ENCODE data around the gene MAN2A2. TPM values are rescaled to one million over a fixed set of nuclear protein-coding genes. Genes with fewer than 3 reads are reported as not detected.

Gene MAN2A2
- total RNA-seq, 1 experiment from 2014 or later = 31.0 TPM

GRCh38 chr15:90885432-90886290, 17.4 kb upstream of the MAN2A2 start:
- Mint-ChIP-seq H3K4me1 (peaks cover 22% of the 10 kb centered on the region), H3K9me3 (no peaks in the 10 kb centered on the region), H3K27ac (0 out of 2 replicates have a peak overlapping the region, but pooled peaks have one; percentile 49), H3K4me3 (no peak overlapping the region), H3K27me3 (ENCODE audit: low read depth) (no peaks in the 10 kb centered on the region), H3K36me3 (no peaks in the 10 kb centered on the region)
- ChIA-PET CTCF (interaction anchor here (0.6 to 4.9 kb wide), 54 partner anchors 10 to 742 kb away, joined by 3 to 75 read pairs (median 4); partner anchors contain the start of genes BLM, FURIN, HDDC3 and IQGAP1), POLR2A (interaction anchor here (0.5 to 2.7 kb wide), 3 partner anchors 17 to 981 kb away, joined by 3 to 8 read pairs (median 5); partner anchors contain the start of genes BLM and FURIN)
- peak; percentile 47 for ATAC-seq
- peak; percentile 89 for DNase-seq (ENCODE audit: low spot score)
- TF ChIP-seq CTCF (IDR thresholded peaks at IDR 0.05) = peak; percentile 93
- TF ChIP-seq MAX (CRISPR knock-in tag; IDR thresholded peaks at IDR 0.05) = peak; percentile 42; the same call in 1 of the 2 replicates
- TF ChIP-seq FOXP1 (CRISPR knock-in tag; IDR thresholded peaks at IDR 0.05; ENCODE audit: borderline replicate concordance) = no peak
- TF ChIP-seq, protein P1, sequence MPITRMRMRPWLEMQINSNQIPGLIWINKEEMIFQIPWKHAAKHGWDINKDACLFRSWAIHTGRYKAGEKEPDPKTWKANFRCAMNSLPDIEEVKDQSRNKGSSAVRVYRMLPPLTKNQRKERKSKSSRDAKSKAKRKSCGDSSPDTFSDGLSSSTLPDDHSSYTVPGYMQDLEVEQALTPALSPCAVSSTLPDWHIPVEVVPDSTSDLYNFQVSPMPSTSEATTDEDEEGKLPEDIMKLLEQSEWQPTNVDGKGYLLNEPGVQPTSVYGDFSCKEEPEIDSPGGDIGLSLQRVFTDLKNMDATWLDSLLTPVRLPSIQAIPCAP (CRISPR knock-in tag; IDR thresholded peaks at IDR 0.05) = no peak

- Mint-ChIP-seq H3K27me3 (ENCODE audit: low read depth) (no peaks in the 10 kb centered on the region), H3K4me1 (peaks cover 22% of the 10 kb centered on the region), H3K4me3 (no peak overlapping the region), H3K27ac (no peak overlapping the region), H3K36me3 (no peaks in the 10 kb centered on the region), H3K9me3 (no peaks in the 10 kb centered on the region)
- POLR2A ChIA-PET = interaction anchor here (0.5 to 2.7 kb wide), 2 partner anchors 17 to 981 kb away, joined by 3 to 8 read pairs; partner anchors contain the start of gene FURIN
- DNase-seq (ENCODE audit: low spot score) (no peak), ATAC-seq (no peak)
- TF ChIP-seq FOXJ3 (CRISPR knock-in tag; IDR thresholded peaks at IDR 0.05; ENCODE audit: borderline replicate concordance) = no peak
- TF ChIP-seq FOXP1 (CRISPR knock-in tag; IDR thresholded peaks at IDR 0.05; ENCODE audit: borderline replicate concordance) = no peak
- TF ChIP-seq SMAD4 (CRISPR knock-in tag; IDR thresholded peaks at IDR 0.05) = no peak
- no peak for TF ChIP-seq GRHL2 (CRISPR knock-in tag; IDR thresholded peaks at IDR 0.05; ENCODE audit: insufficient replicate concordance, severe bottlenecking)
- CTCF ChIA-PET = interaction anchor here (0.6 to 4.9 kb wide), 46 partner anchors 9 to 743 kb away, joined by 3 to 75 read pairs (median 4); partner anchors contain the start of genes BLM, FURIN, HDDC3 and IQGAP1
These were observed 16.8 kb upstream of the MAN2A2 start for GRCh38 chr15:90886291-90886614.

DNA sequence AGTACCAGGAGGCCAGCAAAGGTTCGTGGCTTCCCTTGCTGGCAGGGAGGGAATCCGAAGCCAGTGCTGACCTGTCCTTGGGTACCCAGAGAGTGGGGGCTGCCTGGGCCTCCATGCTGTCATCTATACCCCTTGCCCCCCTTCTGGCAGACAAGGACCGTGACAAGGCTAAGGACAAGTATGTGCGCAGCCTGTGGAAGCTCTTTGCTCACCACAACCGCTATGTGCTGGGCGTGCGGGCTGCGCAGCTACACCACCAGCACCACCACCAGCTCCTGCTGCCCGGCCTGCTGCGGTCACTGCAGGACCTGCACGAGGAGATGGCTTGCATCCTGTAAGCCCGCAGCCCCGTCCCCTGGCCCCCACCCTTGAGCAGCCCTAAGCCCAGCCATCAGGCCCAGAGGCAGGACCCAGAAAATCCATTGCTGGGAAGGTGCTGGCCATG, 16.0 kb upstream of the MAN2A2 start:
- ATAC-seq = no peak
- ChIA-PET CTCF (interaction anchor here (0.7 to 4.8 kb wide), 9 partner anchors 17 to 567 kb away, joined by 3 to 75 read pairs (median 8); partner anchors contain the start of genes BLM, FURIN, HDDC3 and UNC45A), POLR2A (no interaction called here)
- H3K4me3 Mint-ChIP-seq = no peak overlapping the region
- DNase-seq (ENCODE audit: low spot score) = no peak
- peaks cover 22% of the 10 kb centered on the region for H3K4me1 Mint-ChIP-seq
- H3K9me3 Mint-ChIP-seq = no peaks in the 10 kb centered on the region
- TF ChIP-seq GABPB1 (CRISPR knock-in tag; IDR thresholded peaks at IDR 0.05) = no peak
- no peak for TF ChIP-seq USF2 (CRISPR knock-in tag; IDR thresholded peaks at IDR 0.05)
- TF ChIP-seq GRHL2 (CRISPR knock-in tag; IDR thresholded peaks at IDR 0.05; ENCODE audit: insufficient replicate concordance, severe bottlenecking) = no peak
- no peak for TF ChIP-seq ZNF219 (CRISPR knock-in tag; IDR thresholded peaks at IDR 0.05; ENCODE audit: borderline replicate concordance)
- TF ChIP-seq ZBTB43 (CRISPR knock-in tag; IDR thresholded peaks at IDR 0.05) = no peak
- TF ChIP-seq EMX1 (CRISPR knock-in tag; IDR thresholded peaks at IDR 0.05) = no peak
- no peak for TF ChIP-seq NFYB (CRISPR knock-in tag; conservative IDR thresholded peaks at IDR 0.05; ENCODE audit: low read depth)
- no peak for TF ChIP-seq TP53 (CRISPR knock-in tag; IDR thresholded peaks at IDR 0.05)
- no peak for TF ChIP-seq ZNF671 (CRISPR knock-in tag; IDR thresholded peaks at IDR 0.05)
- TF ChIP-seq, protein P1 (CRISPR knock-in tag; IDR thresholded peaks at IDR 0.05) = no peak
- no peak for TF ChIP-seq HMGA2 (CRISPR knock-in tag; IDR thresholded peaks at IDR 0.05)
- TF ChIP-seq SOX15 (CRISPR knock-in tag; IDR thresholded peaks at IDR 0.05) = no peak
- no peak for TF ChIP-seq ZNF396 (CRISPR knock-in tag; IDR thresholded peaks at IDR 0.05; ENCODE audit: borderline replicate concordance)
- H3K27me3 Mint-ChIP-seq (ENCODE audit: low read depth) = no peaks in the 10 kb centered on the region
- H3K27ac Mint-ChIP-seq = no peak overlapping the region
- no peaks in the 10 kb centered on the region for H3K36me3 Mint-ChIP-seq

Measured in WTC11 (cell line).